Measurements from ENCODE around the gene PTPRR. TPM values are rescaled to one million over a fixed set of nuclear protein-coding genes. Genes with fewer than 3 reads are reported as not detected.

PTPRR gene
- total RNA-seq, 4 donors from 2014 or later, result 1.3 to 1.5 TPM; not detected in 2

DNA sequence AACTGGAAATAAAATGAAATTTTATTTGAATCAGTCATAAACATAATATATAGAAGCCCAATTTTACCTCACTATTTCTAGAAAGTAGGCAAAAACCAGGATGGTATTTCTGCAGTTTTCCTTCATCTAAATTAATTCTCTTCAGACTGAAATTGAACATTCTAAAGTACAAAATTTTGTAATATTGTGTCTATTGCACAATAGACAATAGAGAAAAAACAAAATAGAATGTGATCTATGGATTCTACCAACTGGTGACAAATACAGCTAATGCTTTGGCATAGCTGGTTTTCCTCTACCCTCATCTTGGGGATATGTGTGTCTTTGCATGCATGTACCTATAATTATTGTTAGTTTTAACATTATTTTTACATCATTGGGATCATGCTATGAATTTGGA lies 8.5 kb upstream of the PTPRR start:
- TF ChIP-seq, protein P1, sequence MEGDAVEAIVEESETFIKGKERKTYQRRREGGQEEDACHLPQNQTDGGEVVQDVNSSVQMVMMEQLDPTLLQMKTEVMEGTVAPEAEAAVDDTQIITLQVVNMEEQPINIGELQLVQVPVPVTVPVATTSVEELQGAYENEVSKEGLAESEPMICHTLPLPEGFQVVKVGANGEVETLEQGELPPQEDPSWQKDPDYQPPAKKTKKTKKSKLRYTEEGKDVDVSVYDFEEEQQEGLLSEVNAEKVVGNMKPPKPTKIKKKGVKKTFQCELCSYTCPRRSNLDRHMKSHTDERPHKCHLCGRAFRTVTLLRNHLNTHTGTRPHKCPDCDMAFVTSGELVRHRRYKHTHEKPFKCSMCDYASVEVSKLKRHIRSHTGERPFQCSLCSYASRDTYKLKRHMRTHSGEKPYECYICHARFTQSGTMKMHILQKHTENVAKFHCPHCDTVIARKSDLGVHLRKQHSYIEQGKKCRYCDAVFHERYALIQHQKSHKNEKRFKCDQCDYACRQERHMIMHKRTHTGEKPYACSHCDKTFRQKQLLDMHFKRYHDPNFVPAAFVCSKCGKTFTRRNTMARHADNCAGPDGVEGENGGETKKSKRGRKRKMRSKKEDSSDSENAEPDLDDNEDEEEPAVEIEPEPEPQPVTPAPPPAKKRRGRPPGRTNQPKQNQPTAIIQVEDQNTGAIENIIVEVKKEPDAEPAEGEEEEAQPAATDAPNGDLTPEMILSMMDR (IDR thresholded peaks at IDR 0.05; ENCODE audit: low read depth), result no peak

DNA sequence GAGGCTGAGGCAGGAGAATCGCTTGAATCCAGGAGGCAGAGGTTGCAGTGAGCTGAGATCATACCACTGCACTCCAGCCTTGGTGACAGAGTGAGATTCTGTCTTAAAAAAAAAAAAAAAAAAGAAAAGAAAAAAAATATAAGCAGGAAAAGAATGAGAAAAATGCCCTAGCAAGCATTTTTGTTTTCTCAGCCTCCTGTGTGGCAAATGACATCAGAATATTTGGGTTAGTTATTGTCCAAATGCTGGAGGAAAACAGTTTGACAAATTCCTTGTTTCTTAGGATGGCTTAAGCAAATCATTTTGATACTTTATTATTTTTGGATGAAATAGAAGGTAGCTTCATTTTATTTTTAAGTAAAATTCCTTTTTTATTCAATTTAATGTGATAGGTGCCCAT lies 7.5 kb upstream of the PTPRR start:
- TF ChIP-seq, protein P1 (IDR thresholded peaks at IDR 0.05; ENCODE audit: low read depth), result no peak

GRCh38 chr12:70927356-70927755 lies 6.8 kb upstream of the PTPRR start:
- TF ChIP-seq, protein P1 (IDR thresholded peaks at IDR 0.05; ENCODE audit: low read depth), result no peak

DNA sequence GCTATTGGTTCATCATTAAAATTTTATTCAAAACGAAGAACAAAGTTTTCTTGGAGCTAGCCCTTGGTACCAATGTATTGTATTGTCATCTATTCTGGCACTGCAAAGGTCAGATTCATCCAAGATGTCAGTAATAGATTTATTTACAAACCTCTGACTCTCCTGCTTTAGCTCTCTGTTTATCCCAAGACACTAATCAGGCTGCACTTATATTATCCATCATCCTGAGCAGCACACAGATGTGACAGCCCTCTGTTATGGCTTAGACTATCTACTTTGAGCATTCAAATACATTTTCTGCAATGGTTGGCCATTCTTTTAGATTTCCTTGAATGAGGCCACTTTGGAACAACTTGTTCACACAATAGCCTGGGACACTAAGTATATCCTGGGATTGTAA lies 5.0 kb upstream of the PTPRR start:
- TF ChIP-seq, protein P1 (IDR thresholded peaks at IDR 0.05; ENCODE audit: low read depth), result no peak

- TF ChIP-seq, protein P1 (IDR thresholded peaks at IDR 0.05; ENCODE audit: low read depth), result no peak
Measured at GRCh38 chr12:70920891-70921290, 353 bp upstream of the PTPRR start.

DNA sequence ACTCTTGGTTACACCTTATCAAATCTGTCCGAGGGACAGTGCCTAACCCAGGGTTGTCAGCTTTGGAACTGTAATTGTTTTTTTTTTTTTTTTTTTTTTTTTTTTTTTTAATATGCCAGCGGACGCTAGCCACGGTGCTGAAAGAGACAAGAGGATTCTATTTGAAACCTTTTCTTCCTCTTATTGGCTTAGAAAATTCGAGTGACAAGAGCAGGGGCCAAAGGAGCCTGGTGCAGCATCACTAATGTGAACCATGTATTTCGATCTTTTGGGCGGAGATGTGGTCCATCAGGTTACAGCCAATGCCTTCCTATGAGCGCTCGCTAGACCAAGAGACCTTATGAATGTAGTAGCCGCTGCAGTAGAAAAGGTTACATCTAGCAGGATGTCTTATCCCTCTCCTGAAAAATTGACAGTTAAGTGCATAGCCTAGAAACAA lies 922 bp downstream of the PTPRR start:
- TF ChIP-seq, protein P1 (IDR thresholded peaks at IDR 0.05; ENCODE audit: low read depth), result no peak

GRCh38 chr12:70919176-70919575 lies 1.4 kb downstream of the PTPRR start:
- TF ChIP-seq, protein P1 (IDR thresholded peaks at IDR 0.05; ENCODE audit: low read depth), result no peak
